DMS79 (cell line): Measurements from ENCODE around the gene ESRRA.

Experiments
- DNase-seq: peaks from one replicate; lab custom pipeline; 2025; lab: John Stamatoyannopoulos, UW

ESRRA gene

GRCh38 chr11:64352099-64352994 is 47.0 kb downstream of the ESRRA start:
- peak; percentile 33 for DNase-seq

- DNase-seq: no peak
These were observed 47.8 kb downstream of the ESRRA start for GRCh38 chr11:64352995-64353714.

GRCh38 chr11:64353715-64354506 is 48.6 kb downstream of the ESRRA start:
- no peak for DNase-seq

- peak; percentile 68 for DNase-seq
These were observed 50.0 kb downstream of the ESRRA start for GRCh38 chr11:64355078-64355940.

- peak; percentile 16 for DNase-seq
These were observed 51.4 kb downstream of the ESRRA start for GRCh38 chr11:64356498-64357411.

- no peak for DNase-seq
These were observed 52.1 kb downstream of the ESRRA start for GRCh38 chr11:64357446-64357845.

GRCh38 chr11:64357904-64358535 is 52.7 kb downstream of the ESRRA start:
- DNase-seq: no peak

- no peak for DNase-seq
These were observed 53.2 kb downstream of the ESRRA start for GRCh38 chr11:64358536-64358906.

- no peak for DNase-seq
These were observed 53.8 kb downstream of the ESRRA start, which contains the start of gene RPS6KA4 for GRCh38 chr11:64358907-64359711. TSS of gene RPS6KA4 (plus strand) at chr11:64359162. CDS start at chr11:64359236, 74 bp downstream.

- DNase-seq: peak; percentile 44
These were observed 54.6 kb downstream of the ESRRA start for GRCh38 chr11:64359712-64360445.

GRCh38 chr11:64360448-64360921 is 55.2 kb downstream of the ESRRA start:
- peak; percentile 53 for DNase-seq

- no peak for DNase-seq
These were observed 56.3 kb downstream of the ESRRA start for GRCh38 chr11:64361659-64362058.

GRCh38 chr11:64362339-64362738 is 57.0 kb downstream of the ESRRA start:
- DNase-seq: no peak

GRCh38 chr11:64364435-64364834 is 59.1 kb downstream of the ESRRA start:
- no peak for DNase-seq

GRCh38 chr11:64364911-64365310 is 59.6 kb downstream of the ESRRA start:
- no peak for DNase-seq
